H9 (cell line): ENCODE results near the gene GLB1L2. TPM values are rescaled to one million over a fixed set of nuclear protein-coding genes. Genes with fewer than 3 reads are reported as not detected.

ENCODE experiments used
- DNase-seq: peaks from one replicate; pipeline ENCODE4 v3.0.0-alpha.2; 2017
- H2AFZ ChIP-seq: one replicate; pipeline ENCODE4 v1.6.1; 2013; ENCODE audit warnings: mild to moderate bottlenecking, low read length, control low read depth, moderate library complexity
- H2AK5ac ChIP-seq: 2 replicates; pipeline ENCODE4 v1.6.1; 2013; ENCODE audit warnings: low read length, control low read depth, mixed read lengths; ENCODE audit not compliant: insufficient read length
- H2BK120ac ChIP-seq: one replicate; pipeline ENCODE4 v1.6.1; 2013; ENCODE audit warnings: low read depth, mild to moderate bottlenecking, low read length, control low read depth, inconsistent platforms; ENCODE audit not compliant: poor library complexity, severe bottlenecking
- H2BK12ac ChIP-seq: 2 replicates; pipeline ENCODE4 v1.6.1; 2013; ENCODE audit warnings: low read length, control low read depth, mixed read lengths, low read depth; ENCODE audit not compliant: insufficient read length
- H2BK15ac ChIP-seq: 2 replicates; pipeline ENCODE4 v1.6.1; 2013; ENCODE audit warnings: low read depth, low read length, control low read depth
- H2BK20ac ChIP-seq: one replicate; pipeline ENCODE4 v1.6.1; 2013; ENCODE audit warnings: low read depth, mild to moderate bottlenecking, low read length, control low read depth, inconsistent platforms; ENCODE audit not compliant: poor library complexity, severe bottlenecking
- H2BK5ac ChIP-seq: 2 replicates; pipeline ENCODE4 v1.6.1; 2013; ENCODE audit warnings: low read length, control low read depth, mixed read lengths; ENCODE audit not compliant: insufficient read length
- H3K14ac ChIP-seq: 2 replicates; pipeline ENCODE4 v1.6.1; 2013; ENCODE audit warnings: low read length, control low read depth; ENCODE audit not compliant: insufficient read depth
- H3K18ac ChIP-seq: 2 replicates; pipeline ENCODE4 v1.6.1; 2013; ENCODE audit warnings: low read depth, mild to moderate bottlenecking, mixed read lengths, low read length, control low read depth; ENCODE audit not compliant: insufficient read length
- H3K23ac ChIP-seq: 2 replicates; pipeline ENCODE4 v1.6.1; 2013; ENCODE audit warnings: low read length, control low read depth, mixed read lengths, low read depth; ENCODE audit not compliant: insufficient read length
- H3K23me2 ChIP-seq: 2 replicates; pipeline ENCODE4 v1.6.1; 2013; ENCODE audit warnings: low read depth, mild to moderate bottlenecking, mixed read lengths, low read length, control low read depth; ENCODE audit not compliant: insufficient read length, poor library complexity, severe bottlenecking
- H3K27ac ChIP-seq: 2 replicates; pipeline ENCODE4 v1.5.1; 2013; ENCODE audit warnings: low read length, control low read depth, mixed read lengths, low read depth; ENCODE audit not compliant: insufficient read length
- H3K27me3 ChIP-seq: 2 replicates; pipeline ENCODE4 v1.6.1; 2013; ENCODE audit warnings: low read length, control low read depth, inconsistent platforms; ENCODE audit not compliant: insufficient read depth
- H3K4ac ChIP-seq: 2 replicates; pipeline ENCODE4 v1.6.1; 2013; ENCODE audit warnings: low read depth, mild to moderate bottlenecking, control low read depth, inconsistent platforms, low read length, moderate library complexity
- H3K4me1 ChIP-seq: 2 replicates; pipeline ENCODE4 v1.6.1; 2013; ENCODE audit warnings: low read length, control low read depth, inconsistent platforms; ENCODE audit not compliant: insufficient read depth
- H3K4me2 ChIP-seq: 2 replicates; pipeline ENCODE4 v1.6.1; 2013; ENCODE audit warnings: low read length, control low read depth, mixed read lengths; ENCODE audit not compliant: insufficient read length, insufficient read depth
- H3K56ac ChIP-seq: 2 replicates; pipeline ENCODE4 v1.6.1; 2013; ENCODE audit warnings: low read depth, mild to moderate bottlenecking, mixed read lengths, low read length, control low read depth; ENCODE audit not compliant: insufficient read length
- H3K79me1 ChIP-seq: 2 replicates; pipeline ENCODE4 v1.6.1; 2013; ENCODE audit warnings: low read depth, mild to moderate bottlenecking, moderate library complexity, low read length, control low read depth, inconsistent platforms; ENCODE audit not compliant: insufficient read depth, poor library complexity, severe bottlenecking
- H3K79me2 ChIP-seq: 2 replicates; pipeline ENCODE4 v1.6.1; 2013; ENCODE audit warnings: low read length, control low read depth, inconsistent platforms; ENCODE audit not compliant: insufficient read depth
- H3K9ac ChIP-seq: 2 replicates; pipeline ENCODE4 v1.6.1; 2013; ENCODE audit warnings: low read length, control low read depth, mixed read lengths; ENCODE audit not compliant: insufficient read length; ENCODE audit errors: extremely low read depth
- H3K9me3 ChIP-seq: one replicate; pipeline ENCODE4 v1.6.1; 2013; ENCODE audit warnings: low read depth, low read length, inconsistent platforms; ENCODE audit not compliant: control insufficient read depth
- H3T11ph ChIP-seq: one replicate; pipeline ENCODE4 v1.6.1; 2013; ENCODE audit warnings: mild to moderate bottlenecking, low read length, control low read depth, inconsistent platforms
- H4K20me1 ChIP-seq: one replicate; pipeline ENCODE4 v1.6.1; 2013; ENCODE audit not compliant: control insufficient read depth, insufficient read length, insufficient read depth
- H4K5ac ChIP-seq: 2 replicates; pipeline ENCODE4 v1.6.1; 2013; ENCODE audit warnings: low read depth, mild to moderate bottlenecking, mixed read lengths, low read length, control low read depth; ENCODE audit not compliant: insufficient read length
- H4K8ac ChIP-seq: replicated peaks from 2 replicates; pipeline ENCODE4 v1.6.1; 2013; ENCODE audit warnings: low read length, control low read depth, mixed read lengths, low read depth; ENCODE audit not compliant: insufficient read length
- H4K91ac ChIP-seq: 2 replicates; pipeline ENCODE4 v1.6.1; 2013; ENCODE audit warnings: low read depth, mild to moderate bottlenecking, moderate library complexity, mixed read lengths, low read length, control low read depth; ENCODE audit not compliant: insufficient read length
- H3K27ac Mint-ChIP-seq, 3 experiments: 2 replicates in 2 of 3; 3 replicates in 1 of 3; pipeline ENCODE4 v1.8.0; 2020 to 2021; ENCODE audit warnings: mixed read lengths in 3 of 3, mild to moderate bottlenecking in 1 of 3, moderate library complexity in 1 of 3
- H3K27me3 Mint-ChIP-seq: 2 replicates; pipeline ENCODE4 v1.8.0; 2021; ENCODE audit warnings: low read depth, mild to moderate bottlenecking, moderate library complexity, mixed read lengths
- H3K36me3 Mint-ChIP-seq, 3 experiments: 2 replicates in 2 of 3; 3 replicates in 1 of 3; pipeline ENCODE4 v1.8.0; 2020 to 2021; ENCODE audit warnings: low read depth in 3 of 3, mixed read lengths in 3 of 3; ENCODE audit not compliant: insufficient read depth in 1 of 3
- H3K4me1 Mint-ChIP-seq, 2 experiments: 2 replicates each; pipeline ENCODE4 v1.8.0; 2020; ENCODE audit warnings: mixed read lengths in 2 of 2
- H3K4me3 Mint-ChIP-seq, 2 experiments: 2 replicates in 1 of 2; 3 replicates in 1 of 2; pipeline ENCODE4 v1.8.0; 2020 to 2021; ENCODE audit warnings: mild to moderate bottlenecking in 2 of 2, mixed read lengths in 2 of 2, moderate library complexity in 1 of 2
- H3K9me3 Mint-ChIP-seq, 2 experiments: 2 replicates in 1 of 2; 3 replicates in 1 of 2; pipeline ENCODE4 v1.8.0; 2020; ENCODE audit warnings: mild to moderate bottlenecking in 2 of 2, mixed read lengths in 2 of 2, moderate library complexity in 1 of 2
- WGBS: extraction: QIAGEN DNeasy Blood & Tissue Kit; methylation state at CpG from one replicate; pipeline ENCODE4 v1.1.7; 2013; ENCODE audit warnings: missing lambda C conversion rate, low lambda C conversion rate, mixed read lengths; ENCODE audit not compliant: insufficient read length; ENCODE audit errors: extremely low coverage; 5-methylcytosine and 5-hydroxymethylcytosine counted together
- total RNA-seq: library from RNA; stranded (reverse); gene quantifications from 2 replicates; pipeline ENCODE4 v1.2.1, GENCODE V29; 2021
- TF ChIP-seq, protein P1 (sequence below): fragments of 200-600 bp; sonication (generic); conservative IDR thresholded peaks from 3 replicates; pipeline ENCODE4 v1.8.0; 2021; ENCODE audit warnings: antibody characterized with exemption, mild to moderate bottlenecking

The GLB1L2 gene
- total RNA-seq, 1 experiment from 2014 or later = 2.4 TPM

DNA sequence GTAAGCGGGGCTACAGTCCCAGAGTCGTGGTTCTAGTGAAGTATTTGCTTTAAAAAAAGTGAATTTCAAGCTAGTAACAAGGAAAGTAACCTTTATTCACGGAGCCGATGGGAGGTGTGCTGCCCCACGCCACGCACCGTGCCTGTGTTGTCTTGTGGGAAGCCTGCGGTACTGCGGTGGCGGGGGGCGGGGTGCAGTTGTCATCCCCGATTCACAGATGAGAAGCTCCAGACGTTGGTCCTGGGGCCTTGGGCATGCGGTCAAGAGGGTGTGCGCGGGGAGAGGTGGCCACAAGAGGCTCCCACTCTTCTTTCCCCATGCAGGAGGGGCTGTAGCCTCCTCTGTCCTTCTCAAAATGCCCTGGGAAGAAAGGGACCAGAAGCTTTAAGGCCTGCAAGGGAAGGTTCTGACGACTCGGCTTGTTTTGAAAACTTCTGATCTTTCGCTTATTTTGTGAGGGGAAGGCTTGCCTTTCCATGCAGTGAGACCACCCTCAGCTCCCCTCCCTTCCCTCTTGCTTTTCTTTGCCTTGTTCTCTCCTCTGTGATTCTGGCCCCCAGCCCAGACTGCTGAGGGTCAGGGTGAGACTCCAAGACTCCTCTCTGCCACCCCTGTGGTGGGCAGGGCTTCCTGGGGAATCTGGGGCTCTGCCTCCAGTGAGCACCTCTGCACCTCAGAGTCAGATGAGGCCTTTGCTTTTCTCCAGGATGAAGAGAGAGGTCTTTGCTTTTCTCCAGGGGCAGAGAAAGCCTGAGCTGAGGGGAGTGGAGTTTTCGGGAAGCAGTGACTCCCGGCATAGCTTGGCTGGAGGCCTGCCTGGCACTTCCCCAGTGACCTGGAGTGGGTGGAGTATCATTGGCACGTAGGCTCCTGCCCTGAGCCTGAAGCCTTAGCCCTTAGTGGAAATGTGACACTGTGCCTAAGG is 49.4 kb upstream of the GLB1L2 start:
- Histone ChIP-seq H4K8ac (no peak overlapping the region), H3K23ac (no peak overlapping the region), H3T11ph (no peak overlapping the region), H3K9me3 (no peaks in the 10 kb centered on the region), H3K27ac (no peak overlapping the region), H4K20me1 (no peaks in the 10 kb centered on the region), H3K14ac (no peak overlapping the region; the same call in 1 of the 2 replicates), H3K79me2 (no peaks in the 10 kb centered on the region), H2BK15ac (no peak overlapping the region), H3K4me1 (no peaks in the 10 kb centered on the region), H3K23me2 (peaks cover 3% of the 10 kb centered on the region), H2BK5ac (no peak overlapping the region), H2BK12ac (no peak overlapping the region), H3K79me1 (no peaks in the 10 kb centered on the region), H3K4ac (no peak overlapping the region), H3K9ac (no peak overlapping the region), H2BK120ac (no peak overlapping the region), H3K4me2 (no peak overlapping the region), H3K56ac (no peak overlapping the region), H4K5ac (no peak overlapping the region), H3K18ac (no peak overlapping the region), H2BK20ac (no peak overlapping the region), H4K91ac (no peak overlapping the region), H2AFZ (no peak overlapping the region), H2AK5ac (no peak overlapping the region), H3K27me3 (no peaks in the 10 kb centered on the region)
- TF ChIP-seq, protein P1, sequence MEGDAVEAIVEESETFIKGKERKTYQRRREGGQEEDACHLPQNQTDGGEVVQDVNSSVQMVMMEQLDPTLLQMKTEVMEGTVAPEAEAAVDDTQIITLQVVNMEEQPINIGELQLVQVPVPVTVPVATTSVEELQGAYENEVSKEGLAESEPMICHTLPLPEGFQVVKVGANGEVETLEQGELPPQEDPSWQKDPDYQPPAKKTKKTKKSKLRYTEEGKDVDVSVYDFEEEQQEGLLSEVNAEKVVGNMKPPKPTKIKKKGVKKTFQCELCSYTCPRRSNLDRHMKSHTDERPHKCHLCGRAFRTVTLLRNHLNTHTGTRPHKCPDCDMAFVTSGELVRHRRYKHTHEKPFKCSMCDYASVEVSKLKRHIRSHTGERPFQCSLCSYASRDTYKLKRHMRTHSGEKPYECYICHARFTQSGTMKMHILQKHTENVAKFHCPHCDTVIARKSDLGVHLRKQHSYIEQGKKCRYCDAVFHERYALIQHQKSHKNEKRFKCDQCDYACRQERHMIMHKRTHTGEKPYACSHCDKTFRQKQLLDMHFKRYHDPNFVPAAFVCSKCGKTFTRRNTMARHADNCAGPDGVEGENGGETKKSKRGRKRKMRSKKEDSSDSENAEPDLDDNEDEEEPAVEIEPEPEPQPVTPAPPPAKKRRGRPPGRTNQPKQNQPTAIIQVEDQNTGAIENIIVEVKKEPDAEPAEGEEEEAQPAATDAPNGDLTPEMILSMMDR = no peak
- peak overlapping the region in 1 of 3 experiments; percentile 49; a peak in 1 of 7 replicates for H3K27ac Mint-ChIP-seq
- no CpG with 5 or more reads among the region's 22 CpGs for WGBS
- H3K4me1 Mint-ChIP-seq = peaks cover under 1 to 6% of the 10 kb centered on the region in 2 experiments; a peak in 3 of 4 replicates
- peaks cover 31 to 47% (median 31%) of the 10 kb centered on the region in 3 experiments for H3K36me3 Mint-ChIP-seq
- H3K4me3 Mint-ChIP-seq = no peak overlapping the region
- peaks cover 7% of the 10 kb centered on the region for H3K27me3 Mint-ChIP-seq
- DNase-seq = no peak
- H3K9me3 Mint-ChIP-seq = peaks cover 0 to 4% of the 10 kb centered on the region in 2 experiments; a peak in 2 of 5 replicates
